ENCODE measurements around the gene PRKCA. TPM values are rescaled to one million over a fixed set of nuclear protein-coding genes. Genes with fewer than 3 reads are reported as not detected.
"Not testable (repeated sequence)": the region's sequence is repeated elsewhere in the genome, so short reads cannot be mapped to it uniquely, and the experiment has no call there.

The PRKCA gene
- total and polyA plus RNA-seq, 4 experiments from 2014 or later, result 1.1 to 107 (median 56.1) TPM

DNA sequence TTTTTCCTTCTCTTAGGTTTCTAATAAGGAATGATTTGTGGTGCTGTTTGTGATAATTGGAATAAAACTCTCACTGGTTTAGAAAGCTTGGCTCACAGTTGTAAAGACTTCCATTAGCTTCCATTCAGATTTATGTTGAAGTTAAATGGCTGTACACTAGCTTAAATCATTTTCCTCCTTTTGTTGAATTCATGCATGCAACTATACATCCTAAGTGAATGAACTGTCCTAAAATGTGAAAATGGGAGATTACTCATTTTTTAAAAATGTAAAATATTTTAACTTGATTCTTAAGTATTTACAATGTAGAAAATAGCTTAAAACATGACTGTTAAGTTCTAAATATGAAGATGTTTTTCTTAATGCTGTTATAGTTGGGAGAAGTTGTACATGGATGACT lies 15.2 kb downstream of the PRKCA start:
- no peak for DNase-seq
- Mint-ChIP-seq H3K4me3 (peak overlapping the region in 2 of 8 donors; percentile 20 to 63), H3K27ac (peak overlapping the region in 3 of 7 donors; percentile 57 to 81 (median 63)), H3K36me3 (peaks cover 19 to 25% of the 10 kb centered on the region in 2 donors), H3K4me1 (peaks cover 33 to 52% (median 42%) of the 10 kb centered on the region in 4 donors), H3K9me3 (peaks cover 0 to 11% (median 8%) of the 10 kb centered on the region in 8 donors), H3K27me3 (no peaks in the 10 kb centered on the region)
- no peaks in the 10 kb centered on the region for H3K36me3 ChIP-seq (ENCODE audit: insufficient read depth, low read length)
- intact Hi-C loops (cut with micrococcal nuclease), result no loop called here
- H3K4me3 ChIP-seq (ENCODE audit: low read length in 2 of 2), result no peak overlapping the region
- H3K4me1 ChIP-seq (ENCODE audit: insufficient read depth, low read length), result peaks cover 22% of the 10 kb centered on the region
- H3K9me3 ChIP-seq (ENCODE audit: control insufficient read depth in 1 of 2, low read length in 2 of 2), result peaks cover 0 to 3% of the 10 kb centered on the region in 2 donors
- ChIA-PET CTCF (ENCODE audit: partially characterized antibody) (interaction anchor here (0.7 kb wide), 1 partner anchor 10 kb away, joined by 3 read pairs; no protein-coding TSS in a partner anchor), POLR2A (ENCODE audit: partially characterized antibody) (interaction anchor here (1.2 to 2.4 kb wide), 3 partner anchors 10 to 14 kb away, joined by 3 to 9 read pairs (median 8); no protein-coding TSS in a partner anchor)
- no peak overlapping the region for H3K27ac ChIP-seq (ENCODE audit: low read depth, low read length)
- no peaks in the 10 kb centered on the region for H3K27me3 ChIP-seq (ENCODE audit: insufficient read depth, low read length)

DNA sequence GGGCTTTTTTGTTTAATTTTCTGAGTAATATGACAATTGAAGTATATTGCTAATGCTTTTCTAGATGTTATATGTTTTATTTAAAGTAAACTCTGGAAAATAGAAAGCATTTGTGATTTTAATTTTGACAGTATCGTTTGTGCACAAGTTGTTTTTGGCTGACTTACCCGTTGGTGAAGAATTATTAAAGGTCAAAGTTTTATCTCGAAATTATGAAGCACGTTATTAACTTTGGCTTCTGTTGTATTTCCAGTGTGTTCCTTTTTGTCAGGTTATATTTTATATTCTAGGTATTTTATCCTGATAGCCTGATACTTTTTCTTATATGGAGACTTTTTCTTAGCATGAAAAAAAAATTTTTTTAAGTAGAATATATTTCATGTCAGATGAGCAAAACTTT lies 16.8 kb downstream of the PRKCA start:
- Mint-ChIP-seq H3K27me3 (no peaks in the 10 kb centered on the region), H3K9me3 (peaks cover 0 to 14% (median 8%) of the 10 kb centered on the region in 8 donors), H3K27ac (no peak overlapping the region), H3K4me1 (peaks cover 31 to 50% (median 41%) of the 10 kb centered on the region in 4 donors), H3K36me3 (peaks cover 25 to 32% of the 10 kb centered on the region in 2 donors), H3K4me3 (no peak overlapping the region)
- DNase-seq, result no peak
- ChIA-PET POLR2A (ENCODE audit: partially characterized antibody) (interaction anchor here (2.4 kb wide), 1 partner anchor 15 kb away, joined by 9 read pairs; no protein-coding TSS in a partner anchor), CTCF (ENCODE audit: partially characterized antibody) (no interaction called here)
- no peak overlapping the region for H3K4me3 ChIP-seq (ENCODE audit: low read length in 2 of 2)
- H3K27me3 ChIP-seq (ENCODE audit: insufficient read depth, low read length), result no peaks in the 10 kb centered on the region
- peaks cover 0 to 3% of the 10 kb centered on the region in 2 donors for H3K9me3 ChIP-seq (ENCODE audit: control insufficient read depth in 1 of 2, low read length in 2 of 2)
- no peaks in the 10 kb centered on the region for H3K36me3 ChIP-seq (ENCODE audit: insufficient read depth, low read length)
- no peak overlapping the region for H3K27ac ChIP-seq (ENCODE audit: low read depth, low read length)
- peaks cover 6% of the 10 kb centered on the region for H3K4me1 ChIP-seq (ENCODE audit: insufficient read depth, low read length)
- intact Hi-C loops (cut with micrococcal nuclease), result no loop called here

DNA sequence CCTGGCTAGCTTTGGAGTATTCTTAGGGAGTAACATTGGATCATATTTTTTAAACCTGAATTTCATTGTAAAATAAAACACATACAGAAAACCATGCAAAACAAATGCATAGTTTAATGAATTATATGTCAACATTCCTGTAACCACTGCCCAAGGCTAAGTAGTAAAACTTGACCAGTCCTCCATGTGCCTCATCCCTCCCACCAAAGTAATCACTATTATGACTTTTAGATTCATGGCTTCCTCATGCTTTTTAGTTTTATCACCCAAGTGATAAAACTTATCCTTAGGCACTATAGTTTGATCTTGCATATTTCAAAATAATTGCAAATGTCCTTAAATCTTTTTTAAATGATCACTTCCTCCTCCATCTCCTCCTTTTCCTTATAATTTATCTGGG lies 20.4 kb downstream of the PRKCA start:
- Histone ChIP-seq H3K27ac (ENCODE audit: low read depth, low read length) (no peak overlapping the region), H3K4me3 (ENCODE audit: low read length in 2 of 2) (no peak overlapping the region), H3K9me3 (ENCODE audit: control insufficient read depth in 1 of 2, low read length in 2 of 2) (peaks cover 0 to 3% of the 10 kb centered on the region in 2 donors), H3K36me3 (ENCODE audit: insufficient read depth, low read length) (no peaks in the 10 kb centered on the region), H3K4me1 (ENCODE audit: insufficient read depth, low read length) (peaks cover 27% of the 10 kb centered on the region), H3K27me3 (ENCODE audit: insufficient read depth, low read length) (no peaks in the 10 kb centered on the region)
- DNase-seq, result no peak
- Mint-ChIP-seq H3K4me3 (no peak overlapping the region), H3K36me3 (peaks cover 15 to 26% of the 10 kb centered on the region in 2 donors), H3K4me1 (peaks cover 35 to 50% (median 44%) of the 10 kb centered on the region in 4 donors), H3K9me3 (peaks cover 0 to 14% (median 8%) of the 10 kb centered on the region in 8 donors), H3K27me3 (no peaks in the 10 kb centered on the region), H3K27ac (peak overlapping the region in 2 of 7 donors; percentile 27 to 73)
- intact Hi-C loops (cut with micrococcal nuclease), result no loop called here
- POLR2A ChIA-PET (ENCODE audit: partially characterized antibody), result interaction anchor here (2.8 kb wide), 1 partner anchor 8 kb away, joined by 15 read pairs; no protein-coding TSS in a partner anchor
- CTCF ChIA-PET (ENCODE audit: partially characterized antibody), result no interaction called here

DNA sequence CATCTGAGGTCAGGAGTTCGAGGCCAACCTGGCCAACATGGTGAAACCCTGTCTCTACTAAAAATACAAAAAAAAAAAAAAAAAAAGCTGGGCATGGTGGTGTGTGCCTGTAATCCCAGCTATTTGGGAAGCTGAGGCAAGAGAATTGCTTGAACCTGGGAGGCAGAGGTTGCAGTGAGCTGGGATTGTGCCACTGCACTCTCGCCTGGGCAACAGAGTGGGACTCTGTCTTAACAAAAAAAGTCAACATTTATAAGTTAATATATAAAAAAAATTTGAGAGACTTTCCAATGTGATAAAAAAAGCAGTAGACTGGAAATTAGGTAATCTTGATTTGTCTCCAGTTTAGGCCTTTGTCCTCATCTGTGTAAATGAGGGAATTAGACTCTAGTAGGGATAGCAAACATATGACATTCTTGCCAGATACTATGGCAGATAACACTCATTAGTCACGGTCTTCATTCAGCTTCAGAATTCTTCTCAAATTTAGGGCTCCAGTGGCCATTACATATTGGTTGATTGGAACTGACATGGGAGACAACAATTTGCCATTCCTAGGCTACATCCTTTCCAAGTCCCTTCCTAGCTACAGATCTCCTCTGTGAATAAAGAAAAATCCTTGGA lies 22.1 kb downstream of the PRKCA start:
- H3K4me3 Mint-ChIP-seq; DNase-seq; H3K36me3 ChIP-seq (ENCODE audit: insufficient read depth, low read length); H3K9me3 ChIP-seq (ENCODE audit: control insufficient read depth in 1 of 2, low read length in 2 of 2); H3K27me3 ChIP-seq (ENCODE audit: insufficient read depth, low read length); H3K4me3 ChIP-seq (ENCODE audit: low read length in 2 of 2); intact Hi-C loops (cut with micrococcal nuclease); H3K27ac ChIP-seq (ENCODE audit: low read depth, low read length); H3K27me3 Mint-ChIP-seq: not testable (repeated sequence)
- H3K4me1 ChIP-seq (ENCODE audit: insufficient read depth, low read length), result peaks cover 44% of the 10 kb centered on the region
- Mint-ChIP-seq H3K27ac (peak overlapping the region in 4 of 7 donors; percentile 39 to 75 (median 56)), H3K4me1 (peaks cover 45 to 59% (median 55%) of the 10 kb centered on the region in 4 donors), H3K9me3 (peaks cover 0 to 14% (median 8%) of the 10 kb centered on the region in 8 donors), H3K36me3 (peaks cover 15 to 26% of the 10 kb centered on the region in 2 donors)
- CTCF ChIA-PET (ENCODE audit: partially characterized antibody), result interaction anchor here (1.3 kb wide), 1 partner anchor 11 kb away, joined by 3 read pairs; no protein-coding TSS in a partner anchor
- POLR2A ChIA-PET (ENCODE audit: partially characterized antibody), result interaction anchor here (0.7 to 1.0 kb wide), 2 partner anchors 8 to 51 kb away, joined by 3 read pairs; no protein-coding TSS in a partner anchor

DNA sequence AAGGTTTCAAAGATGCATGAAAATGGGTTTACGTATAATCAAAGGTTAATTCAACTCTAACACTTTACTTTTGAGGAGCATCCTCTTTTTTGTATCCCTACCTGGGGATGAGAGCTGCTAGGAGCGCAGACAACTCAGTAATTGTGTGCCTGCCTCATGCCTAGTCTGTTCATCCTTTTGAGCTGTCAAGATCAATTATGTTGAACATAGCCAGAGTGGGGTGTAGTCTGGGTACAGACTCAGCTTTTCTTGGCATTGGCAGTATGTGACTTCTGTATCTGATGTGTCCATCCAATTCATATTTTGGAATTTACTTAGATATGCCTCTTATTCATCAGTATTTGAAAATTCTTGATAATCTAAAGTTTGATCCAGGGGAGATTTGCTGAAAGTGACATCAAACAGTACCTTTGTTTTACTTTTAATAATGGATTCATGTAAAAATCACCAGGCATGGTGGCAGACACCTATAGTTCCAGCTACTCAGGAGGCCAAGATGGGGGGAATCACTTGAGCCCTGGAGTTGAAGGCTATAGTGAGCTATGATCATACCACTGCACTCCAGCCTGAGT lies 24.1 kb downstream of the PRKCA start:
- Mint-ChIP-seq H3K9me3 (peaks cover 0 to 10% (median 5%) of the 10 kb centered on the region in 8 donors), H3K27me3 (no peaks in the 10 kb centered on the region), H3K36me3 (peaks cover 10 to 19% of the 10 kb centered on the region in 2 donors), H3K4me3 (peak overlapping the region in 3 of 8 donors; percentile 1 to 5 (median 4)), H3K4me1 (peaks cover 61 to 79% (median 72%) of the 10 kb centered on the region in 4 donors), H3K27ac (peak overlapping the region; percentile 1 to 84 (median 66))
- no peak for DNase-seq
- no peak overlapping the region for H3K27ac ChIP-seq (ENCODE audit: low read depth, low read length)
- H3K4me1 ChIP-seq (ENCODE audit: insufficient read depth, low read length), result peaks cover 65% of the 10 kb centered on the region
- H3K36me3 ChIP-seq (ENCODE audit: insufficient read depth, low read length), result no peaks in the 10 kb centered on the region
- H3K4me3 ChIP-seq (ENCODE audit: low read length in 2 of 2), result no peak overlapping the region
- H3K9me3 ChIP-seq (ENCODE audit: control insufficient read depth in 1 of 2, low read length in 2 of 2), result peaks cover 0 to 3% of the 10 kb centered on the region in 2 donors
- intact Hi-C loops (cut with micrococcal nuclease), result no loop called here
- CTCF ChIA-PET (ENCODE audit: partially characterized antibody), result interaction anchor here (1.5 to 1.8 kb wide), 2 partner anchors 14 to 347 kb away, joined by 4 to 5 read pairs; no protein-coding TSS in a partner anchor
- no peaks in the 10 kb centered on the region for H3K27me3 ChIP-seq (ENCODE audit: insufficient read depth, low read length)
- POLR2A ChIA-PET (ENCODE audit: partially characterized antibody), result interaction anchor here (1.1 kb wide), 1 partner anchor 20 kb away, joined by 3 read pairs; no protein-coding TSS in a partner anchor

DNA sequence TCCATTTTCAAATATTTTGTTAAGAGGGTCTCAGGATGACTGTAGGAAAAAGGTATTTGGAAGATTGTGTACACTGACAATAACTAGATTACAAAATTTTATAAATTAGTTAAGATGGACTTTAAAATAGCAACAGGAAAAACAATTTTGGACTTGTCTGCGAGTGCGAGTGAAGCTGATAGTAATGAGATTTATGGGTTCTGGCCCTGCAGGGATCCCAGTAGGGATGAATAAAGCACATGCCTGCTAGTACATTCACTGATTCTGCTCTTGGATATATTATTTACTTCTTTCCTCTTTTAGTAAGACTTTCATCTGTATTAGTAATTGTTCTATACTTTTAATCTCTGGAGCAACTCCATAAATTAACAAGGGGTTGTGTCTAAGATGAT lies 28.2 kb downstream of the PRKCA start:
- Histone ChIP-seq H3K27ac (ENCODE audit: low read depth, low read length) (peak overlapping the region; percentile 51), H3K4me1 (ENCODE audit: insufficient read depth, low read length) (peaks cover 98% of the 10 kb centered on the region), H3K4me3 (ENCODE audit: low read length in 2 of 2) (peak overlapping the region in 1 of 2 donors; percentile 17), H3K36me3 (ENCODE audit: insufficient read depth, low read length) (no peaks in the 10 kb centered on the region), H3K27me3 (ENCODE audit: insufficient read depth, low read length) (no peaks in the 10 kb centered on the region), H3K9me3 (ENCODE audit: control insufficient read depth in 1 of 2, low read length in 2 of 2) (no peaks in the 10 kb centered on the region)
- Mint-ChIP-seq H3K36me3 (peaks cover 0 to 10% of the 10 kb centered on the region in 2 donors), H3K4me3 (peak overlapping the region in 7 of 8 donors; percentile 79 to 92 (median 84)), H3K9me3 (peaks cover 0 to 4% (median 0%) of the 10 kb centered on the region in 8 donors), H3K27ac (peak overlapping the region; percentile 86 to 97 (median 93)), H3K4me1 (peaks cover 59 to 91% (median 70%) of the 10 kb centered on the region in 4 donors), H3K27me3 (no peaks in the 10 kb centered on the region)
- intact Hi-C loops (cut with micrococcal nuclease), result loop anchor here (1.0 to 5.0 kb wide), 3 partner anchors 26 to 68 kb away; no protein-coding TSS in a partner anchor
- no peak for DNase-seq
- CTCF ChIA-PET (ENCODE audit: partially characterized antibody), result interaction anchor here (1.2 to 1.3 kb wide), 2 partner anchors 14 to 17 kb away, joined by 3 to 4 read pairs; no protein-coding TSS in a partner anchor
- POLR2A ChIA-PET (ENCODE audit: partially characterized antibody), result interaction anchor here (0.7 to 3.4 kb wide), 12 partner anchors 9 to 218 kb away, joined by 3 to 31 read pairs (median 10); partner anchors contain the start of gene PRKCA

All from CD4-positive, alpha-beta memory T cell (primary cell).